Ovary (tissue), 9 donors: ENCODE results near the gene ARHGEF4. TPM values are rescaled to one million over a fixed set of nuclear protein-coding genes. Genes with fewer than 3 reads are reported as not detected.

Experiments
- DNase-seq, 5 donors: peaks; one replicate each; pipeline ENCODE4 v3.0.0-alpha.2; 2019 to 2020
- H3K27ac ChIP-seq, 2 donors: fragments of 200-600 bp; one replicate each; pipeline versions ENCODE4 v1.5.1 to v1.8.0; 2019 to 2022
- H3K27me3 ChIP-seq: fragments of 200-600 bp; one replicate; pipeline ENCODE4 v1.8.0; 2022
- H3K36me3 ChIP-seq: fragments of 200-600 bp; sonication (generic); one replicate; pipeline ENCODE4 v1.5.1; 2019
- H3K4me1 ChIP-seq: one replicate; pipeline ENCODE4 v1.8.1; 2013; ENCODE audit warnings: mild to moderate bottlenecking, moderate library complexity; ENCODE audit not compliant: insufficient read depth
- H3K4me3 ChIP-seq: fragments of 200-600 bp; sonication (generic); one replicate; pipeline ENCODE4 v1.5.1; 2017
- H3K9me3 ChIP-seq, 2 donors: fragments of 200-600 bp in 1 of 2; sonication (generic) in 1 of 2; one replicate each; pipeline versions ENCODE4 v1.5.1 to v1.8.1; 2013 to 2019; ENCODE audit warnings: mild to moderate bottlenecking in 1 of 2, moderate library complexity in 1 of 2
- CTCF ChIP-seq, 3 donors: fragments of 450-650 bp in 2 of 3; fragments of 200-600 bp in 1 of 3; IDR thresholded peaks; one replicate each; pipeline versions ENCODE4 v1.5.1 to v1.8.0; 2016 to 2022; ENCODE audit warnings: antibody characterized with exemption in 3 of 3, mild to moderate bottlenecking in 1 of 3
- EP300 ChIP-seq: sonication (generic); formaldehyde crosslinking; IDR thresholded peaks from one replicate; pipeline ENCODE4 v1.6.1; 2017; ENCODE audit warnings: antibody characterized with exemption
- POLR2A ChIP-seq: fragments of 450-650 bp; IDR thresholded peaks from one replicate; pipeline ENCODE4 v1.6.1; 2017; ENCODE audit warnings: antibody characterized with exemption, mild to moderate bottlenecking, moderate library complexity
- WGBS, 3 donors: extraction: QIAGEN DNeasy Blood & Tissue Kit in 1 of 3; methylation state at CpG; one replicate each; pipeline versions ENCODE4 v1.1.5 to v1.1.7; 2013 to 2017; 5-methylcytosine and 5-hydroxymethylcytosine counted together
- intact Hi-C, 4 donors: fragments of 100-400 bp; cut with DNase I; formaldehyde crosslinking; loops; one replicate each; pipeline versions ENCODE4 v1.11.0 to v1.15.1; 2022 to 2023
- polyA plus RNA-seq, 2 donors: library from polyadenylated mRNA; stranded (reverse); fragments of 200-250 nt in 1 of 2; fragments of 350-450 nt in 1 of 2; fragmentation: Illumina TruSeq in 1 of 2; extraction: RNeasy Lipid Tissue Mini Kit (QIAGEN cat#74804) in 1 of 2; gene quantifications; one replicate each; pipeline ENCODE4 v1.2.3, GENCODE V29; 2013 to 2014
- total RNA-seq, 7 donors: library from RNA; depleted of rRNA in 2 of 7; stranded (reverse); fragments of >200 nt in 2 of 7; fragmentation: NEBNext Ultra II Directional in 3 of 7; extraction: Animal tissue kit (Norgen Biotek cat#: 25700) in 3 of 7; gene quantifications; one replicate each; pipeline versions ENCODE4 v1.1.0 to v1.2.4, GENCODE V29; 2016 to 2023
- donor health status: DM: no; HTN: no; CAD: no; lungs with moderate emphysema.
- donor health status: DM: no; HTN: no; CAD: no.
- donor health status: Bipolar disorder and iron deficiency.
- donor health status: DM: yes; HTN: yes; CAD: no.
- donor health status: DM: no; HTN: no; CAD: no.
- donor health status: DM: yes; HTN: yes; CAD: no.

ARHGEF4 gene
- total and polyA plus RNA-seq, 9 donors = 8.6 to 27.4 (median 18.0) TPM

- 85 to 91% (median 90%) methylated on average over 18 of the region's 18 CpGs for WGBS, 3 donors
Measured at GRCh38 chr2:131046918-131047652, 210.4 kb downstream of the ARHGEF4 start.

GRCh38 chr2:131047920-131048560 is 211.3 kb downstream of the ARHGEF4 start:
- no peaks in the 10 kb centered on the region for H3K27me3 ChIP-seq
- no peaks in the 10 kb centered on the region for H3K36me3 ChIP-seq
- TF ChIP-seq EP300 (no peak), POLR2A (no peak), CTCF (IDR thresholded peaks at IDR 0.05) (no peak)
- intact Hi-C loops = no loop called here
- no peaks in the 10 kb centered on the region for H3K9me3 ChIP-seq
- no peak for DNase-seq
- no peak overlapping the region for H3K4me3 ChIP-seq
- H3K27ac ChIP-seq = no peak overlapping the region
- no peaks in the 10 kb centered on the region for H3K4me1 ChIP-seq
- WGBS, 3 donors = 62 to 74% (median 66%) methylated on average over 11 of the region's 11 CpGs

More at GRCh38 chr2:131046918-131047652, 210.4 kb downstream of the ARHGEF4 start:
- intact Hi-C loops = no loop called here
- no peaks in the 10 kb centered on the region for H3K27me3 ChIP-seq
- TF ChIP-seq CTCF (IDR thresholded peaks at IDR 0.05) (no peak), POLR2A (no peak), EP300 (no peak)
- H3K9me3 ChIP-seq = no peaks in the 10 kb centered on the region
- no peak overlapping the region for H3K27ac ChIP-seq
- DNase-seq = peak in 1 of 5 donors; percentile 11
- H3K36me3 ChIP-seq = no peaks in the 10 kb centered on the region
- no peaks in the 10 kb centered on the region for H3K4me1 ChIP-seq
- H3K4me3 ChIP-seq = no peak overlapping the region

- no peak for DNase-seq
- no peak overlapping the region for H3K27ac ChIP-seq
- WGBS, 3 donors = 89 to 93% (median 92%) methylated on average over 6 of the region's 6 CpGs
- no peaks in the 10 kb centered on the region for H3K36me3 ChIP-seq
- no peaks in the 10 kb centered on the region for H3K9me3 ChIP-seq
- intact Hi-C loops = no loop called here
- TF ChIP-seq EP300 = no peak
- TF ChIP-seq POLR2A = no peak
- no peak for TF ChIP-seq CTCF (IDR thresholded peaks at IDR 0.05)
- no peak overlapping the region for H3K4me3 ChIP-seq
- no peaks in the 10 kb centered on the region for H3K4me1 ChIP-seq
- no peaks in the 10 kb centered on the region for H3K27me3 ChIP-seq
Measured at GRCh38 chr2:131048641-131049040, 211.9 kb downstream of the ARHGEF4 start.

- intact Hi-C loops = no loop called here
- H3K4me3 ChIP-seq = no peak overlapping the region
- no peak overlapping the region for H3K27ac ChIP-seq
- no peak for DNase-seq
- H3K9me3 ChIP-seq = no peaks in the 10 kb centered on the region
- H3K4me1 ChIP-seq = no peaks in the 10 kb centered on the region
- no peaks in the 10 kb centered on the region for H3K36me3 ChIP-seq
- WGBS, 3 donors = 88 to 94% (median 91%) methylated on average over 7 of the region's 7 CpGs
- TF ChIP-seq CTCF (IDR thresholded peaks at IDR 0.05) (no peak), POLR2A (no peak), EP300 (no peak)
- no peaks in the 10 kb centered on the region for H3K27me3 ChIP-seq
Measured at GRCh38 chr2:131049150-131049718, 212.5 kb downstream of the ARHGEF4 start.
